Measurements from ENCODE around the gene COA6. TPM values are rescaled to one million over a fixed set of nuclear protein-coding genes. Genes with fewer than 3 reads are reported as not detected.

COA6 gene
- total and polyA plus RNA-seq, 2 of the 13 experiments (the other 11 are each of a cell fraction or from before 2014, with no cell fraction given) = 32.4 to 104 TPM

GRCh38 chr1:234357831-234358230, 15.4 kb upstream of the COA6 start:
- intact Hi-C loops (cut with micrococcal nuclease; ENCODE audit: unreplicated experiment) = no loop called here
- TF ChIP-seq GLI4 (CRISPR knock-in tag; IDR thresholded peaks at IDR 0.05; ENCODE audit: borderline replicate concordance) = no peak
- ChIA-PET CTCF (ENCODE audit: low intra/inter-chr PET ratio, low total read pairs) (no interaction called here), POLR2A (interaction anchor here (1.4 to 2.0 kb wide), 3 partner anchors 9 to 44 kb away, joined by 3 to 12 read pairs (median 4); partner anchors contain the start of gene COA6)
- Histone ChIP-seq H3K27ac (ENCODE audit: extremely low read length, insufficient read depth, low read length) (no peak overlapping the region), H3K9ac (ENCODE audit: insufficient read depth, low read depth, low read length) (peak overlapping the region; percentile 49), H3K4me2 (ENCODE audit: low read depth, low read length) (peak overlapping the region; percentile 62), H3K36me3 (replicated peaks in 1 of 2; ENCODE audit: control insufficient read depth in 1 of 2, insufficient read depth in 2 of 2, low read length in 2 of 2) (no peaks in the 10 kb centered on the region), H3K79me2 (ENCODE audit: insufficient read depth, low read length) (peaks cover 3% of the 10 kb centered on the region), H3K4me3 (replicated peaks in 1 of 3; ENCODE audit: insufficient read depth in 1 of 3, low read depth in 2 of 3, low read length in 3 of 3) (peak overlapping the region in 2 of 3 experiments; percentile 51 to 64; a peak in 3 of 6 replicates), H2AFZ (ENCODE audit: low read length) (no peak overlapping the region), H3K27me3 (ENCODE audit: control insufficient read depth in 1 of 2, insufficient read depth in 2 of 2, low read length in 2 of 2) (no peaks in the 10 kb centered on the region; a peak in 1 of 5 replicates), H4K20me1 (ENCODE audit: insufficient read depth, low read length) (no peaks in the 10 kb centered on the region), H3K9me3 (ENCODE audit: low read length) (no peaks in the 10 kb centered on the region), H3K4me1 (ENCODE audit: insufficient read depth, low read length) (peaks cover 29% of the 10 kb centered on the region)
- ATAC-seq = no peak
- no TSS peak for BruUV-seq (replicated peaks)
- FAIRE-seq = no peak
- in situ Hi-C loops (cut with HindIII; ENCODE audit: extremely low pct_ligation_motif_present, low pct_unique_long_range_greater_than_20kb) = no loop called here
- DNase-seq (ENCODE audit: low spot score) = no peak

GRCh38 chr1:234361102-234361603, 12.1 kb upstream of the COA6 start:
- ChIA-PET POLR2A (no interaction called here), CTCF (ENCODE audit: low intra/inter-chr PET ratio, low total read pairs) (no interaction called here)
- in situ Hi-C loops (cut with HindIII; ENCODE audit: extremely low pct_ligation_motif_present, low pct_unique_long_range_greater_than_20kb) = no loop called here
- Histone ChIP-seq H4K20me1 (ENCODE audit: insufficient read depth, low read length) (no peaks in the 10 kb centered on the region), H3K9me3 (ENCODE audit: low read length) (no peaks in the 10 kb centered on the region), H3K27me3 (ENCODE audit: control insufficient read depth in 1 of 2, insufficient read depth in 2 of 2, low read length in 2 of 2) (no peaks in the 10 kb centered on the region), H3K4me1 (ENCODE audit: insufficient read depth, low read length) (peaks cover 20% of the 10 kb centered on the region), H3K9ac (ENCODE audit: insufficient read depth, low read depth, low read length) (no peak overlapping the region), H2AFZ (ENCODE audit: low read length) (no peak overlapping the region), H3K79me2 (ENCODE audit: insufficient read depth, low read length) (peaks cover 3% of the 10 kb centered on the region), H3K36me3 (replicated peaks in 1 of 2; ENCODE audit: control insufficient read depth in 1 of 2, insufficient read depth in 2 of 2, low read length in 2 of 2) (no peaks in the 10 kb centered on the region), H3K27ac (ENCODE audit: extremely low read length, insufficient read depth, low read length) (no peak overlapping the region), H3K4me3 (replicated peaks in 1 of 3; ENCODE audit: insufficient read depth in 1 of 3, low read depth in 2 of 3, low read length in 3 of 3) (no peak overlapping the region), H3K4me2 (ENCODE audit: low read depth, low read length) (no peak overlapping the region)
- DNase-seq (ENCODE audit: low spot score) = no peak
- no peak for TF ChIP-seq ARNT2 (CRISPR knock-in tag; IDR thresholded peaks at IDR 0.05; ENCODE audit: low read depth)
- TF ChIP-seq, protein P1, sequence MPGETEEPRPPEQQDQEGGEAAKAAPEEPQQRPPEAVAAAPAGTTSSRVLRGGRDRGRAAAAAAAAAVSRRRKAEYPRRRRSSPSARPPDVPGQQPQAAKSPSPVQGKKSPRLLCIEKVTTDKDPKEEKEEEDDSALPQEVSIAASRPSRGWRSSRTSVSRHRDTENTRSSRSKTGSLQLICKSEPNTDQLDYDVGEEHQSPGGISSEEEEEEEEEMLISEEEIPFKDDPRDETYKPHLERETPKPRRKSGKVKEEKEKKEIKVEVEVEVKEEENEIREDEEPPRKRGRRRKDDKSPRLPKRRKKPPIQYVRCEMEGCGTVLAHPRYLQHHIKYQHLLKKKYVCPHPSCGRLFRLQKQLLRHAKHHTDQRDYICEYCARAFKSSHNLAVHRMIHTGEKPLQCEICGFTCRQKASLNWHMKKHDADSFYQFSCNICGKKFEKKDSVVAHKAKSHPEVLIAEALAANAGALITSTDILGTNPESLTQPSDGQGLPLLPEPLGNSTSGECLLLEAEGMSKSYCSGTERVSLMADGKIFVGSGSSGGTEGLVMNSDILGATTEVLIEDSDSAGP (CRISPR knock-in tag; IDR thresholded peaks at IDR 0.05; ENCODE audit: borderline replicate concordance) = no peak
- no peak for TF ChIP-seq ARID4A (CRISPR knock-in tag; IDR thresholded peaks at IDR 0.05; ENCODE audit: borderline replicate concordance)
- TF ChIP-seq HNF4G (IDR thresholded peaks at IDR 0.05; ENCODE audit: borderline replicate concordance, low read depth, low read length) = no peak
- no peak for TF ChIP-seq HNF4G (CRISPR knock-in tag; IDR thresholded peaks at IDR 0.05; ENCODE audit: borderline replicate concordance, low read depth)
- TF ChIP-seq KDM1A (CRISPR knock-in tag; IDR thresholded peaks at IDR 0.05) = no peak
- FAIRE-seq = no peak
- no peak for ATAC-seq
- no TSS peak for BruUV-seq (replicated peaks)
- intact Hi-C loops (cut with micrococcal nuclease; ENCODE audit: unreplicated experiment) = no loop called here
- 82% methylated on average over 3 of the region's 3 CpGs for WGBS (ENCODE audit: low lambda C conversion rate)

All from HepG2 (cell line).